ENCODE measurements around the gene DUSP9.
A peak's percentile ranks its signal among the peaks of the same experiment; 100 is the strongest.

DUSP9 gene

GRCh38 chrX:153649178-153649914 lies 2.3 kb downstream of the DUSP9 start:
- DNase-seq (ENCODE audit: low read depth) = no peak

GRCh38 chrX:153649915-153650782 lies 3.1 kb downstream of the DUSP9 start:
- no peak for DNase-seq (ENCODE audit: low read depth)

- DNase-seq (ENCODE audit: low read depth) = no peak
These were observed 4.0 kb downstream of the DUSP9 start for GRCh38 chrX:153650959-153651358.

GRCh38 chrX:153651540-153652079 lies 4.6 kb downstream of the DUSP9 start:
- DNase-seq (ENCODE audit: low read depth) = no peak

- DNase-seq (ENCODE audit: low read depth) = no peak
These were observed 6.6 kb downstream of the DUSP9 start for GRCh38 chrX:153653556-153653955.

- DNase-seq (ENCODE audit: low read depth) = no peak
These were observed 10.2 kb downstream of the DUSP9 start for GRCh38 chrX:153657161-153657560.

- DNase-seq (ENCODE audit: low read depth) = no peak
These were observed 12.3 kb downstream of the DUSP9 start for GRCh38 chrX:153659268-153659667.

- peak; percentile 27 for DNase-seq (ENCODE audit: low read depth)
These were observed 15.3 kb downstream of the DUSP9 start for GRCh38 chrX:153662266-153662665.

- no peak for DNase-seq (ENCODE audit: low read depth)
These were observed 18.8 kb downstream of the DUSP9 start for GRCh38 chrX:153665726-153666306.

- no peak for DNase-seq (ENCODE audit: low read depth)
These were observed 20.4 kb downstream of the DUSP9 start for GRCh38 chrX:153667281-153667955.

- peak; percentile 56 for DNase-seq (ENCODE audit: low read depth)
These were observed 21.0 kb downstream of the DUSP9 start for GRCh38 chrX:153667956-153668396.

- no peak for DNase-seq (ENCODE audit: low read depth)
These were observed 21.6 kb downstream of the DUSP9 start for GRCh38 chrX:153668423-153669173.

- no peak for DNase-seq (ENCODE audit: low read depth)
These were observed 22.3 kb downstream of the DUSP9 start for GRCh38 chrX:153669174-153669890.

- DNase-seq (ENCODE audit: low read depth) = no peak
These were observed 23.1 kb downstream of the DUSP9 start for GRCh38 chrX:153669901-153670731.

GRCh38 chrX:153670748-153671588 lies 24.0 kb downstream of the DUSP9 start:
- DNase-seq (ENCODE audit: low read depth) = no peak

GRCh38 chrX:153671589-153672530 lies 24.9 kb downstream of the DUSP9 start:
- DNase-seq (ENCODE audit: low read depth) = no peak

Measured in stimulated activated CD8-positive, alpha-beta memory T cell treated with anti-CD3 and anti-CD28 coated beads, Interleukin-15, amount 100 ng/mL, for 1 hour (primary cell).